Measurements from ENCODE around the gene VWC2. TPM values are rescaled to one million over a fixed set of nuclear protein-coding genes. Genes with fewer than 3 reads are reported as not detected.
A peak's percentile ranks its signal among the peaks of the same experiment; 100 is the strongest.

Gene VWC2
- total RNA-seq = under 1 TPM; under 0.01 to 0.19 (median 0.09) TPM

DNA sequence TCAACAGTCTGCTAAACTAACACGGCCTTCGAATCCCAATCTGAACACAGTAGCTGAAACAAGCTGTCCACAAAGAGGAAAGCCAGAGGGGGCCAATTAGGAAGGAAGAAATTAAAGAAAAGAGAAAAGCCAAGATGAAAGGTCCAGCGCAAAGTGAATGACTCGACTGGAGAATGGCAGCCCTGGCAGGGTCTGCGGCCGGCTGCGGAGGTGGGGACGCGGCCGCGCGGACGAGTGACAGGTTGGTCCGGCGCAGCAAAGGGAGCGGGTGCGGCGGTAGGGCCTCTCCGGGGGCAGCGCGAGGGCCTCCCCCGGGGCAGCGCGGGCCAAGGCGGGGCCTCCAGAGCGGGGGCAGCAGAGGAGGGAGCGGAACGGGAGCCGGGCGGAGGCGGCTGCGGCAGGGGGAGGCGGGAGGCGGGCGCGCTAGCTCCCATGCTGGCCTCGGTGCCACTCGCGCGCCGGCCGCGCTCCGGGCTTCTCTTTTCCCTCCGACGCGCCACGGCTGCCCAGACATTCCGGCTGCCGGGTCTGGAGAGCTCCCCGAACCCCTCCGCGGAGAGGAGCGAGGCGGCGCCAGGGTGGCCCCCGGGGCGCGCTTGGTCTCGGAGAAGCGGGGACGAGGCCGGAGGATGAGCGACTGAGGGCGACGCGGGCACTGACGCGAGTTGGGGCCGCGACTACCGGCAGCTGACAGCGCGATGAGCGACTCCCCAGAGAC is at the start of gene VWC2:
TSS of gene VWC2 (plus strand) at position 421 of the 718 bp plus-strand sequence. CDS start 1,798 bp downstream, outside the sequence.
- H3K27me3 ChIP-seq = peaks cover 0 to 70% (median 0%) of the 10 kb centered on the region in 4 donors

GRCh38 chr7:49724071-49724470 is 49.4 kb upstream of the VWC2 start:
- no peaks in the 10 kb centered on the region for H3K36me3 ChIP-seq
- intact Hi-C loops (cut with DNase I) = no loop called here

More for the DNA sequence above, at the start of gene VWC2:
- intact Hi-C loops (cut with DNase I) = no loop called here
- no peak for TF ChIP-seq POLR2A (IDR thresholded peaks at IDR 0.05)
- TF ChIP-seq, protein P1, sequence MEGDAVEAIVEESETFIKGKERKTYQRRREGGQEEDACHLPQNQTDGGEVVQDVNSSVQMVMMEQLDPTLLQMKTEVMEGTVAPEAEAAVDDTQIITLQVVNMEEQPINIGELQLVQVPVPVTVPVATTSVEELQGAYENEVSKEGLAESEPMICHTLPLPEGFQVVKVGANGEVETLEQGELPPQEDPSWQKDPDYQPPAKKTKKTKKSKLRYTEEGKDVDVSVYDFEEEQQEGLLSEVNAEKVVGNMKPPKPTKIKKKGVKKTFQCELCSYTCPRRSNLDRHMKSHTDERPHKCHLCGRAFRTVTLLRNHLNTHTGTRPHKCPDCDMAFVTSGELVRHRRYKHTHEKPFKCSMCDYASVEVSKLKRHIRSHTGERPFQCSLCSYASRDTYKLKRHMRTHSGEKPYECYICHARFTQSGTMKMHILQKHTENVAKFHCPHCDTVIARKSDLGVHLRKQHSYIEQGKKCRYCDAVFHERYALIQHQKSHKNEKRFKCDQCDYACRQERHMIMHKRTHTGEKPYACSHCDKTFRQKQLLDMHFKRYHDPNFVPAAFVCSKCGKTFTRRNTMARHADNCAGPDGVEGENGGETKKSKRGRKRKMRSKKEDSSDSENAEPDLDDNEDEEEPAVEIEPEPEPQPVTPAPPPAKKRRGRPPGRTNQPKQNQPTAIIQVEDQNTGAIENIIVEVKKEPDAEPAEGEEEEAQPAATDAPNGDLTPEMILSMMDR (IDR thresholded peaks at IDR 0.05) = no peak
- no peaks in the 10 kb centered on the region for H3K36me3 ChIP-seq
- WGBS, 2 donors = 1 to 2% methylated on average over 19 to 23 of the region's 75 CpGs
- no peaks in the 10 kb centered on the region for H3K9me3 ChIP-seq
- peaks cover 13 to 38% (median 16%) of the 10 kb centered on the region in 3 donors for H3K4me1 ChIP-seq
- DNase-seq = no peak
- peak within 1 kb of the TSS; percentile 42 to 65 (median 54) for H3K4me3 ChIP-seq
- peak within 1 kb of the TSS in 1 of 4 donors; percentile 45 for H3K27ac ChIP-seq

DNA sequence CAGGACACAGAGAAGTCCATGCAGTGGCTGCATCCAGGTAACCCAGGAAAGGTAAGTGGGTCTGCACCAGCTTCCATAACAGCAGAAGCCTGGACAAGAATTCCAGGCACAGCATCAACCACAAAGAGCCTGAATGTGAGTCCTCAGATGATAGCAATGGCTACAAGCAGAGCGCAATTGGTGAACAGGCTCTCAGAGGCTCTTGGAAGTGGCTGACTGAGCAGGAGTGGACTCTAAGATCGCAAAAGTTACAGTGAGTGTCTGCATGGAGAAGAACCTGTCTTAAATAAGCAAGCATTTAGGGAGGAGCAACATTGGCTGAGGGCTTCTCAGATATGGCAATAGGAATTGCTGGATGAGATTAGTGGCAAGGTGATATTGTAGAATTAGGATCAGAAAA is 41.6 kb upstream of the VWC2 start:
- H3K36me3 ChIP-seq = no peaks in the 10 kb centered on the region
- H3K4me1 ChIP-seq = no peaks in the 10 kb centered on the region
- intact Hi-C loops (cut with DNase I) = no loop called here
- no peak for TF ChIP-seq POLR2A (IDR thresholded peaks at IDR 0.05)
- TF ChIP-seq, protein P1 (IDR thresholded peaks at IDR 0.05) = no peak
- 50% methylated on average over 2 of the region's 2 CpGs for WGBS, 2 donors
- H3K27me3 ChIP-seq = no peaks in the 10 kb centered on the region
- no peaks in the 10 kb centered on the region for H3K9me3 ChIP-seq
- H3K27ac ChIP-seq = no peak overlapping the region
- no peak for DNase-seq
- H3K4me3 ChIP-seq = no peak overlapping the region

More at GRCh38 chr7:49724071-49724470, 49.4 kb upstream of the VWC2 start:
- H3K27ac ChIP-seq = no peak overlapping the region
- TF ChIP-seq, protein P1 (IDR thresholded peaks at IDR 0.05) = no peak
- TF ChIP-seq POLR2A (IDR thresholded peaks at IDR 0.05) = no peak
- no peak overlapping the region for H3K4me3 ChIP-seq
- H3K9me3 ChIP-seq = no peaks in the 10 kb centered on the region
- no peaks in the 10 kb centered on the region for H3K27me3 ChIP-seq
- H3K4me1 ChIP-seq = no peaks in the 10 kb centered on the region
- no peak for DNase-seq

DNA sequence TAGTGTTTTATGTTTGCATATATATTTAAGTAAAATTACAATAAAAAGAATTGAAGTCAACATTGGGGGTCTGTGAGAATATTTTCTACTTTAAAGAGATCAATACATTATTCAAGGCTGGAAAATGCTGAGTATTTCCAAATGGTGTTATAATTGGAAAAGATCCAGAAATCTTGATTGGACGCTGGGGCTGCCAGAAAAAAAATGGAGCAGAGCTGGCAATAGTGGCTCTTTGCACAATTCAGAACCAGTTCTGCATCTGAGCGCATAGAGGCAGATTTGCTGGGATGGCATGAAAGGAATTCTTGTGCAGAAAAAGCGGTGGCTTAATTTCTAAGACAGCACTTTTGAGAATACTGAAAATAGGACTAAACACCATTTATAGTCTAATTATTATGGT is 10.8 kb upstream of the VWC2 start:
- intact Hi-C loops (cut with DNase I) = no loop called here
- DNase-seq = no peak
- Histone ChIP-seq H3K27me3 (no peaks in the 10 kb centered on the region), H3K9me3 (no peaks in the 10 kb centered on the region), H3K27ac (no peak overlapping the region), H3K4me1 (no peaks in the 10 kb centered on the region), H3K36me3 (no peaks in the 10 kb centered on the region), H3K4me3 (no peak overlapping the region)
- WGBS, 2 donors = 63 to 65% methylated on average over 3 of the region's 3 CpGs
- TF ChIP-seq POLR2A (IDR thresholded peaks at IDR 0.05) = no peak
- TF ChIP-seq, protein P1 (IDR thresholded peaks at IDR 0.05) = no peak

GRCh38 chr7:49763791-49764190 is 9.6 kb upstream of the VWC2 start:
- Histone ChIP-seq H3K27me3 (no peaks in the 10 kb centered on the region), H3K9me3 (no peaks in the 10 kb centered on the region), H3K27ac (no peak overlapping the region), H3K4me1 (no peaks in the 10 kb centered on the region), H3K4me3 (no peak overlapping the region), H3K36me3 (no peaks in the 10 kb centered on the region)
- TF ChIP-seq POLR2A (IDR thresholded peaks at IDR 0.05) = no peak
- TF ChIP-seq, protein P1 (IDR thresholded peaks at IDR 0.05) = no peak
- intact Hi-C loops (cut with DNase I) = no loop called here
- 81 to 87% methylated on average over 3 of the region's 3 CpGs for WGBS, 2 donors
- no peak for DNase-seq

Measured in esophagus squamous epithelium (tissue), 5 donors.